Activated CD4-positive, CD25-positive, alpha-beta regulatory T cell treated with anti-CD3 and anti-CD28 coated beads, Interleukin-2, amount 50 U/mL, for 16 hours (primary cell): ENCODE data around the gene CBY2.
"Not testable (repeated sequence)": the region's sequence is repeated elsewhere in the genome, so short reads cannot be mapped to it uniquely, and the experiment has no call there.

Experiments
- DNase-seq: peaks from one replicate; pipeline ENCODE4 v3.0.0-alpha.2; 2020; ENCODE audit warnings: low read depth, low spot score

Gene CBY2

GRCh38 chr13:45702088-45702487, at the start of gene CBY2:
Gene CBY2 (plus strand): TSS chr13:45702320. CDS start chr13:45702391, 71 bp downstream.
- no peak for DNase-seq

GRCh38 chr13:45654633-45655349, 47.3 kb upstream of the CBY2 start:
- no peak for DNase-seq

- no peak for DNase-seq
Observed at GRCh38 chr13:45658586-45659235, 43.4 kb upstream of the CBY2 start.

- no peak for DNase-seq
Observed at GRCh38 chr13:45659536-45659935, 42.6 kb upstream of the CBY2 start.

GRCh38 chr13:45660458-45660857, 41.7 kb upstream of the CBY2 start:
- DNase-seq: not testable (repeated sequence)

GRCh38 chr13:45662162-45662561, 40.0 kb upstream of the CBY2 start:
- no peak for DNase-seq

- DNase-seq: not testable (repeated sequence)
Observed at GRCh38 chr13:45662903-45663302, 39.2 kb upstream of the CBY2 start.

GRCh38 chr13:45669626-45670025, 32.5 kb upstream of the CBY2 start:
- DNase-seq: not testable (repeated sequence)

- no peak for DNase-seq
Observed at GRCh38 chr13:45670189-45670885, 31.8 kb upstream of the CBY2 start.

- DNase-seq: no peak
Observed at GRCh38 chr13:45674908-45675307, 27.2 kb upstream of the CBY2 start.

GRCh38 chr13:45678282-45678681, 23.8 kb upstream of the CBY2 start:
- no peak for DNase-seq

GRCh38 chr13:45681113-45681512, 21.0 kb upstream of the CBY2 start:
- no peak for DNase-seq

- no peak for DNase-seq
Observed at GRCh38 chr13:45682494-45683008, 19.6 kb upstream of the CBY2 start.

- no peak for DNase-seq
Observed at GRCh38 chr13:45683701-45684100, 18.4 kb upstream of the CBY2 start.

- no peak for DNase-seq
Observed at GRCh38 chr13:45688577-45688976, 13.5 kb upstream of the CBY2 start.

GRCh38 chr13:45690636-45691035, 11.5 kb upstream of the CBY2 start:
- DNase-seq: no peak

- DNase-seq: no peak
Observed at GRCh38 chr13:45691251-45691650, 10.9 kb upstream of the CBY2 start.

- no peak for DNase-seq
Observed at GRCh38 chr13:45691667-45692066, 10.5 kb upstream of the CBY2 start.

- DNase-seq: no peak
Observed at GRCh38 chr13:45695198-45695730, 6.9 kb upstream of the CBY2 start.

GRCh38 chr13:45696610-45697226, 5.4 kb upstream of the CBY2 start:
- DNase-seq: no peak

- no peak for DNase-seq
Observed at GRCh38 chr13:45700971-45701900, 884 bp upstream of the CBY2 start.
